Right ventricle myocardium superior (tissue), 1 donor: ENCODE results near the gene LMNA. TPM values are rescaled to one million over a fixed set of nuclear protein-coding genes. Genes with fewer than 3 reads are reported as not detected.
A peak's percentile ranks its signal among the peaks of the same experiment; 100 is the strongest.
"Not testable (repeated sequence)": the region's sequence is repeated elsewhere in the genome, so short reads cannot be mapped to it uniquely, and the experiment has no call there.

Experiments used
- ATAC-seq: fragments of 200-7000 bp; cut with Tn5 transposase; one replicate; pipeline ENCODE4 v1.9.1; 2020; ENCODE audit warnings: mild to moderate bottlenecking; ENCODE audit not compliant: poor library complexity
- DNase-seq: peaks from one replicate; pipeline ENCODE4 v3.0.0-alpha.2; 2020
- intact Hi-C: fragments of 100-400 bp; cut with DNase I; formaldehyde crosslinking; loops from one replicate; pipeline ENCODE4 v1.11.2; 2022
- total RNA-seq: library from RNA; stranded (reverse); fragmentation: NEBNext Ultra II Directional; extraction: Animal tissue kit (Norgen Biotek cat#: 25700); gene quantifications from one replicate; pipeline ENCODE4 v1.2.1, GENCODE V29; 2021
- donor health status: DM: no; HTN: yes; CAD: no; lungs with severe emphysema.

LMNA gene
- total RNA-seq, 1 donor from 2014 or later, result 270 TPM

DNA sequence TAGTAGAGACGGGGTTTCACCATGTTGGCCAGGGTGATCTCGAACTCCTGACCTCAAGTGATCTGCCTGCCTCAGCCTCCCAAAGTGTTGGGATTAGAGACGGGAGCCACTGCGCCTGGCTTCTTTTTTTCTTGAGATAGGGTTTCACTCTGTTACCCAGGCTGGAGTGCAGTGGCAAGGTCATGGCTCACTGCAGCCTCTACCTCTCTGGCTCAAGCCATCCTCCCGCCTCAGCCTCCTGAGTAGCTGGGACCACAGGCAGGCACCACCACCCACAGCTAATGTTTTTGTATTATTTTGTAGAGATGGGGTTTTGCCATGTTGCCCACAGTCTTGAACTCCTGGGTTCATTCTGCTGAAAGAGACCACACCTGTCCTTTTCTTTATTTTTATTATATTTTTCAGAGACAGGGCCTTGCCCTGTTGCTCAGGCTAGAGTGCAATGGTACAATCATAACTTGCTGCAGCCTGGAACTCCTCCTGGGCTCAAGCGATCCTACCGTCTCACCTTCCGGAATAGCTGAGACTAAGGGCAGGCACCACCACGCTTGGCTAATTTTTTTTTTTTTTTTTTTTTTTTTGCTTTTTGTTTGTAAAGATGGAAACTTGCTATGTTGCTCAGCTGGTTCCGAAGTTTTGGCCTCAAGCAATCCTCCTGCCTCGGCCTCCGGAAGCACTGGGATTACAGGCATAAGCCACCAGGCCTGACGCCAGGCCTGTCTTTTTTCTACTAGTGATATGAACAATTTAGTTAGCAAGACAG lies 3.1 kb downstream of the LMNA start:
- DNase-seq (no peak), ATAC-seq (no peak)
- intact Hi-C loops, result no loop called here

DNA sequence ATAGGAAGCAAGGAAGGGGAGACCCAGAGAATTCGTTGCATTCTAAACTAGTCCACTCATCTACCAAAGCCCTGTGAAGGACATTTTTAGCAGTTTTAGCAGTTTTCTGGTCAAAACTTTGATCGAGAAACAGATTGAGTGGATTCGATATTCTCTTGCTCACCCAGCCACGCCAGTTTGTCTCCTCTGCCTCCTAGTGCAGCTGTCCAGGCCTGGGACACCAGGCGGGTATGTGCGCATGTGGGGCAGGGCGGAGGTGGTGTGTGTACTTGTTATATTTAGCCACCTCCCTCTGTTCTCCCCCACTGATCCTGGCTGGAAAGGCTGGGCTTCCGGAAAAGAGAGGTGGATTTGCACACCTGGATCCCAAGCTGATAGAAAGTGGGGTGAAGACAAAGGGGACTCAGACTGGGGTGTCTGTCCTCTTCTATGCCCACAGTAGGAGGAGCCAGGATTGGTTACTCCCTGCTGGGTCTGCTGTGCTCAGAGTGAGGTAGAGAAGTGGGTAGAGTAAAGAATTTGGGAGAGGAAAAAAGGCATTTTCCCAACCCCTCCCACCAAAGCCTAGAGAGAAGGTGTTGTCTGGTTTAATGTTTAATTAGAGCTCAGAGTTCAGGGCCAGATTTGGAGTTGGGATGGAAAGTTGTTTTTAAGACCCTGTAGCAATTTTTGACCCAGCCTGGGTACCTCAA lies 3.8 kb downstream of the LMNA start:
- DNase-seq, result peak; percentile 75
- peak; percentile 28 for ATAC-seq
- intact Hi-C loops, result no loop called here

DNA sequence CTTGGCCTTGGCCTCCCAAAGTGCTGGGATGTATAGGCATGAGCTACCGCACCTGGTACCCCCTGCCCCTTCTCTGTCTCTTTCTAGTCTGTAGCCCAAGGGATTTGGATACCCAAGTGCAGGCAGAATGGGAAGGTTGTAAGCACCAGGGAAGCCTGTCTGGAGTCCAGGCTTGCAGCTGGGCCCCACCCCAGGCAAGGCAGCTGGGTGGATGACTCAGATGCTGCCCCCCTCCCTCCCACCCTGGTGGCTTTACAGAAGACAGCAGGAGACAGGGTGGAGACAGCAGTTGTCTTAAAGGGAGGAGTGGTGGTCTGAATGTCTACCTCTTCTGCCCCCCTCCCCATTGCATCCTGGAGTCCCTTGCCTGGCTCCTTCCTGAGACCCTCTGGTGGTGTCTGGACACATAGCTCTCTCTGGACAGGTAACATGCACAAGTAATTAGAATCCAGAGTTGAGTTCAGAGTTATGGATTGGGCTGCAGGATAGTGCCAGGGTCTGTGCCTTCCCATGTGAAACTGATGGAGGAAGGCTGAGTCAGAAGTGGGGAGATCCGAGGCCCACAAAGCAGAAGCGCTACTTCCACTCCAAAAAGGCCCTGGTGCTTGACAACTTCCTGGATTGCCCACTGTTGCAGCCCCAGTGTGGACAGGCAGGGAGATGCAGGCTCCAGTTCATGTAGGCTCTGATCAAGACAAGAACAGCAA lies 5.1 kb downstream of the LMNA start:
- ATAC-seq, result no peak
- DNase-seq, result peak; percentile 55
- intact Hi-C loops, result no loop called here

DNA sequence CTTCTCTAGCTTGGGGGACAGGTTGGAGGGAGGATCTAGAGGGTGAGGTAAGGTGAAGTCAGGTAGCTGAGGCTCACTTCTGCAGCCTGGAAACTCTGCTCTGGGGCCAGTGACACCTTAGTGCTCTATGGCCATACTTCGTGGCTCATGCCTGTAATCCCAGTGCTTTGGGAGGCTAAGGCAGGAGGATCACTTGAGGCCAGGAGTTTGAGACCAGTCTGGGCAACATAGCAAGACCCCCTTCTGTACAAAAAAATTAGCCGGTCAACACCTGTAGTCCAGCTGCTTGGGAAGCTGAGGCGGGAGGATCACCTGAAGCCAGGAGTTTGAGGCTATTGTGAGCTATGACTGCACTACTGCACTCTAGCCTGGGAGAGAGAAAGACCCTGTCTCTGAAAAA lies 5.8 kb downstream of the LMNA start:
- DNase-seq, result no peak
- intact Hi-C loops, result no loop called here
- no peak for ATAC-seq

DNA sequence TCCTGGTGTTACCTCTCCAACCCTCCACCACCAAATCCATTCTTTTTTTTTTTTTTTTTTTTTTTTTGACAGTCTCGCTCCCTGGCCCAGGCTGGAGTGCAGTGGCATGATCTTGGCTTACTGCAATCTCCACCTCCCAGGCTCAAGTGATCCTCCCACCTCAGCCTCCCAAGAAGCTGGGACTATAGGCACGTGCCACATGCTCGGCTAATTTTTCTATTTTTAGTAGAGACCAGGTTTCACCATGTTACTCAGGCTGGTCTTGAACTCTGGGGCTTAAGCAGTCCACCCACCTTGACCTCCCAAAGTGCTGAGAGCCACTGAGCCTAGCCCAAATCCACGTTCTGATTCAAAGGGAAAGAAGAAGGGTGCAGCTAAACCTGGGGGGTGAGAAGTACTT lies 6.5 kb downstream of the LMNA start:
- intact Hi-C loops, DNase-seq, ATAC-seq: not testable (repeated sequence)

DNA sequence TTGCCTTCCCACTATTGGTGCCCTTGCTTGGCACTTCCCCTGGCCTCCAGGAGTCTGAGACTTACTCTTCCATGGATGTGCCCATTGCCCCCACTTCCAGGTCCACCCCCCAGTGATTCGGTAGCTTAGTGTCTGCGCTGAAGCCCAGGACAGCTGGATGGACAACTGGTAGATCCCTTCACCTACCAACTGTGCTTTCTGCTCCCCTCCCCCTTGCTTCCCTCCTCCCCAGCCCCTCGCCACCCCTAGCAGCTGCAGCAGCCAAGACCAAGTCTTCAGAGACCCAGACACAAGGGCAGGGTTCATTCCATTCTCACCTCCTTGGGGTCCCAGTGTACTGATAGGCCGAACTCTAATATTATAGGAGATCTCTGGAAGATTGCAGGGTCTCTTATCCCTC lies 6.9 kb downstream of the LMNA start:
- ATAC-seq (no peak), DNase-seq (no peak)
- intact Hi-C loops, result no loop called here

DNA sequence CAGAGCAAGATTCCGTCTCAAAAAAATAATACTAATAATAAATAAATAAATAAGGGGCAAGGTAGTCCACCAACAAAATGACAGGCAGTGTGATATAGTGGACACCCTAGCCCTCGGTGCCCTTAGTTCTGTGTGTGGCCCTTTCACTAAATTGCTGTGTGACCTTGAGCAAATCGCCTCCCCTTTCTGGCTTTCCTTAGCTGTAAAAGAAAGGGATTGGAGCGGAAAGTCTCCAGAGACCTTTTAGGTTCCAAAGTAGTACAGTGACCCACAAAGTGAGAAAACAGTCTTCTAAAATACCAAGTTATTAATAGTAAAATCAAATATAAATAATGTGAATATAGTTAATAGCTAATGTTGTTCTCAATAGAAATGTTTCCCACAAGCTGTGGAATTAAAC lies 7.6 kb downstream of the LMNA start:
- DNase-seq (no peak), ATAC-seq (no peak)
- intact Hi-C loops, result no loop called here

DNA sequence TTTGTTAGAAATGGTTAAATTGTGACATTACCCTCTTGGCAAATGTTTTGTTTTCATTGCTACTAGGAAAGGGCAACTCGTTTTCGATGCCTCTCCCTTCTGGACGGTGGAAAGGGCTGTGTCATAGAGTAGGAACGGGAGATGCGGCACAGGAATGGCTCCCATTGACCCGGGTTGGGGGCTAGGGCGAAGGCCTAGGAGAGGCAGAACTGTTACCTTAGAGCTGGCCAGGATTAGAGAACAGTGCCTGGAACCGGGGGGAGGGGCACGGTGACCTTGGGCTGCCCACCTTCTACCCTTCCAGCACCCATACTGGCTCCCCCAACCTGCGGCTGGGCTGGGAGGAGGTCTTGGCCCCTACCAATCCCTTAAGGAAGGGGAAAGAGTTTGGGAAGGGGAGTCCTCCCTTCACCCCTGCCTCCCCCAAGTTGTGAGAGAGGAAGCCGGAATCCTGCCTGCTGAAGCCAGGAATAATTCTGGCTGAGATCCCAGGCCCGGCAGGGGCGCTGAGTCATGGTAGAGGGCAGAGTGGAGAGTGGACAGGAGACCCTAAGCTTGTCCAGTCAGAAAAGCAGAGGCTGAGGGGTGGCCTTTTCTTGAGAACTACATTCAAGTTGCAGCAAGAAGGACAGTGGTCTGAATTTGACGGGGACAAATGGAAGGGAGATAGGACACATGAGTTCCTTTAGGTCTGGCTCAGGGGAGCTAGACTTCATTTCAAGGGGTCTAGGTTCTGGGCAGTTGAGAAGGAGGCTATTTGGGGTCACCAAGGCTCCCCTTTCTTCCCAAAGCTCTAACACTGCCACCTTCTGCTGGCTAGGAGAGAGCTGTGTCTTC lies 8.2 kb downstream of the LMNA start:
- DNase-seq (peak; percentile 88), ATAC-seq (peak; percentile 54)
- intact Hi-C loops, result no loop called here

DNA sequence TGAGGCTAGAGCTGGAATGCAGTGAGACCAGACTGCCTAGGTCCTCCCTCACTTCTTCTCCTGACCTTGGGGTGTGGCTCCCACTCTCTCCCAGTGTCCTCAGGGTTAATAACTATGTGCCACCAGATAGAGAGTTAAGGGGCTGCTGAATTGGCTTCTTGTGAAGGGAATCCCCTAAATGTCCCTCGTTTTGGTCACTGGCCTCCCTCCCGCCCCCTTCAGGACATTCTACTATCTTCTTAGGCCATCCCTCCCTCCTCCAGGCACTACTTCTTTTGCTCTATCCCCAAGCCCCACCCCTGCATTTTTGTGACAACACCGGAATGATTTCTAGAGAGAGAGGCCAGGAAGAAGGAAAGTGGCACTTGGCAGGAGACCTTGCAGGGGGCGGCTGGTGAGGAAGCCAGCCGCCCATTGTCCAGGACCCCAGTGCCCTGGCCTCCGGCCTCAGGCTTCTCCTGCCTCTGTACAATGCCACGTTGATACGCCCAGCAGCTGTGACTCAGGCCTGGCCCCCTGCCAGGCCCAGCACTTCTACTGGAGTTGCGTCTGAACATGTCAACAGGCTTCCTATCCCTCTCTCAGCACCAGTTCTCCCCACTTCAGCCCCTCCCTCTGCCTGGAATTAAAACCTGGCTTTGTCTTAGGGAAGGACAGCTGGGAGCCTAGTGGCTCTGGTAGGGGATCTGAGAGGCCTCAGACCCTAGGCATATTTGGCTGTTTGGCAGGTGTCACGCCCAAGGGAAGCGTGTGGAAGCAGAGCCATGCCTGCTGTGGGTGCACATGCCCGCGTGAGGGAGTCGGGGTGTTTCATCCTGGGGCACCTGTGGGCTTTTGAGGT lies 9.1 kb downstream of the LMNA start:
- intact Hi-C loops, result no loop called here
- ATAC-seq (peak; percentile 81), DNase-seq (peak; percentile 99)

DNA sequence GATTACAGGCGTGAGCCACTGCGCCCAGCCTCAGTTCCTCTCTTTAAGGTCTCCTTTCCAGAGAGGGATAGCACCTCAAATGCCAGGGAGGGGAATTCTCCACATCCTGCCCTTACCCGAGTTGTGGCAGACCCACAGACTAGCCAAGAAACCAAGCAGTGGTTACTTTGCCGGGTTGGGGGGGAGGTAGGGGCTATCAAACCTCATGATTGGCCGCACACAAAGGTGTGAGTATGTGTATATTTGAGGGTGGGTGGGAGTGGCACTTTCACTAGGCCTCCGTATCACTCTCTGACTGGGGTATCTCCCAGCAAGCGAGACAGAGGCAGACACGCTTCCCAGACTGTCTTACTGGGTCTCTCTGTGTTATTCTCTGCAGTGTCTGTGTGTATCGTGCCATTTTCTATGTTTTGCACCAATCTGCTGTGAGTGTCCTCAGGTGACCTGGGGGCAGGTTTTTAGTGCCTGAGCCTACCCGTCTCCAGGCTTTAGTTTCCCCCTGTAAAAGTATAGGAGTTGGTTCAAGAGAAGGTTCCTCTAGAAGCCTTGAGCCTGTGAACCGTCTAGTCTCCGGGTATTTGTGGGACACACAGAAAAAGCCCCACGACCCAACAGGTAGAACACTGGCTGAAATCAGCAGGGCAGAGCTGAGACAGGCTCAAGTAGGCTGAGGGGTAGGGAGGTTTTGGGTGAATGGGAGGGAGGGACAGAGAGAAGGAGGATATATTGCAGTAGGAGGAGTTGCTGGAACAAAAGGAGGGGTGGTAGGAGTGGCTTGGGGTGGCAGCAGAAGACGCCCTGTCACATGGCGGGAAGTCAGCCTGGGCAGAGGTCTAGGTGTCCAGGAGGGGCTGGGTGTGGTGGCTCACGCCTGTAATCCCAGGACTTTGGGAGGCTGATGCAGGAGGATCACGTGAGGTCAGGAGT lies 10.3 kb downstream of the LMNA start:
- intact Hi-C loops, result no loop called here
- ATAC-seq (peak; percentile 5), DNase-seq (peak; percentile 75)

DNA sequence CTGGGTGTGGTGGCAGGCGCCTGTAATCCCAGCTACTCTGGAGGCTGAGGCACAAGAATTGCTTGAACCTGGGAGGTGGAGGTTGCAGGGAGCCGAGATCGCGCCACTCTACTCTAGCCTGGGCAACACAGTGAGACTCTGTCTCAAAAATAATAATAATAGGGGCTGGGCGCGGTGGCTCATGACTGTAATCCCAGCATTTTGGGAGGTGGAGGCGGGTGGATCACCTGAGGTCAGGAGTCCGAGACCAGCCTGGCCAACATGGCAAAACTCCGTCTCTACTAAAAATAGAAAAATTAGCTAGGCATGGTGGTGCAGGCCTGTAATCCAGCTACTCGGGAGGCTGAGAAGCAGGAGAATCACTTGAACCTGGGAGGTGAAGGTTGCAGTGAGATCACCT lies 11.0 kb downstream of the LMNA start:
- intact Hi-C loops, DNase-seq: not testable (repeated sequence)

DNA sequence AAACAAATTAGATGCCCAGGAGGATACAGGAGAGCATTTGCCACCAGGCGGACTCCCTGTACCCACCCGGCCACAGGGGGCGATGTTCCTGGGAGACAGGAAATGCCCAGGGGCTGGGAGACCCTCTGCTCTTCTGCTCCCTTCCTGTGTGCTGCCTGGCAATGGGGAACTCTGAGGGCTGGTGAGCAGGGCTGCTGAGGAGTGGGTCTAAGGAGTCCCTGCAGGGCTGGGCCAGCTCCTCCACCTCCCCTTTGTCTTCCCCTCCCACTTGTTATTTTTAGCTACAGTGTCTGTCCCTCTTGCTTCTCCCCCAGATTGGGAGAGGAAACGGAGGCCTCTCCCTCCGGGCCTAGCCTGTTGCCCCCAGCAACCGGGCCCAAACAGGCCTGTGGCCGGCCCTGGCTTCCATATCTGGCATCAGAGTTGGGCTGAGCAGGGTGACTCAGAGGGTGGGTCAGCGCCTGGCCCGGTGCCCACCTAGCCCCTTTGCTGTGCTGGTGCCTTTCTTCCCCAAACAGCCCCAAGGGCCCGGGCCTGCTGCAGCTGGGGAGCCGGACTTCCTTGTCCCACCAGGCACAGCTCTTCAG lies 11.6 kb downstream of the LMNA start:
- intact Hi-C loops, result no loop called here
- ATAC-seq (peak; percentile 54), DNase-seq (peak; percentile 96)

More for the DNA sequence above, 11.0 kb downstream of the LMNA start:
- ATAC-seq, result not testable (repeated sequence)

DNA sequence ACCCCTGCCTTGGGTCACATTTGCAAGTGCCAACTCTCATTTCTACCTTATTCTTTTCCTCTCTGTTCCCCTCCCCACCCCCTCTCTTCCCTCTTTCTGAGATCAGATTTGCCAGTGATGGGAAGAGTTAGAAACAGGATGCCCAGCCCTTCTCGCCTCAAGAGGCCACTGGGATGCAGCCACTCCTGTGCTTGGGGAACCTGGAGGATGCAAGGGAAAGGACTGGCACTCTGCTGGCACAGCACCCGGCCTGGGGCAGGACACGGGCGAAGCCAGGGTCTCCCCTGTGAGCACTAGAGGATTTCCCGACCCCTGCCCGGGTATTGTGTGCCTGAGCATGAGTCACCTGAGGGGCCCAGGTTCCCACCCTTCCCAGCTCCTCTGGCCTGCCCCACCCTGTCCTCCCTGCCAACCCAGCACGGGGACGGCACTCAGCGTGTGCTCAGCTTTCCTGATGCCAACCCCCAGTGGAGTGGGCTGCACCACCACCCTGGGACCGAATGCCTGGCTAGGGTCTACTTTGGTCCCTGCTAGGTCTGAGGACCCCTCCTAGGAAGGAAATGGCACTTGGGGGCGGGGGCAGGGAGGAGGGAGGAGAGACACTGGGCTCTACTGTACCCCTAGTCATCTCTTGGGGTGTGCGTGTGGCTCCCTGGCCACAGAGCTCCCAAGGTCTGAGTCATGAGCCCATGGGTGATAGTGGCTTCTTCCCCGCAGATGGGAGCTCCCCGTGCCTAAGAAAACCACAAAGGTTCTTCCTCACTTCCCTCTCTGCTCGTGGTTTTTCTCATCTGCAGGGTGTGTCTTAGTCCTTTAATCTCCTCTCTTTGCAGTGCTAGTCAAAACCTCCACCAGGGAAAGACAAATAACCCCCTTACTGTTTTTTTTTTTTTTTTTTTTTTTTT lies 12.4 kb downstream of the LMNA start:
- intact Hi-C loops, result no loop called here
- DNase-seq (peak; percentile 69), ATAC-seq (no peak)

DNA sequence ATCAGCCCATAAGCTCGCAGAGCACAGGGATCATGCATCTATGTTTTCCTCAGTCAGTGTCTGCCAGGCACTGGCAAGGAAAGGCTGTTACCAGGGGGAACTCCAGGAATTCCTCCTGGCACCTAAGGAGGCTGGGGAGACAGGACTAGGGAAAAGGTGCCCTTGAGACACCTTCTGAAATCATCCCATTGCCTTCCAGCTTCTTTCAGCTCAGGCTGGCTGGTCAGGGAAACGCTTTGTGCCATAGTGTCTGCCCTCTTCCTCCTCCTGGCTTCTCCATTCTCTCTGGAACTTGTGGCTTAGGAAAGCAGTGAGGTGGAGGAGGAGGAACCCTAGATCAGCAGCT lies 13.8 kb downstream of the LMNA start:
- ATAC-seq (no peak), DNase-seq (no peak)
- intact Hi-C loops, result no loop called here

DNA sequence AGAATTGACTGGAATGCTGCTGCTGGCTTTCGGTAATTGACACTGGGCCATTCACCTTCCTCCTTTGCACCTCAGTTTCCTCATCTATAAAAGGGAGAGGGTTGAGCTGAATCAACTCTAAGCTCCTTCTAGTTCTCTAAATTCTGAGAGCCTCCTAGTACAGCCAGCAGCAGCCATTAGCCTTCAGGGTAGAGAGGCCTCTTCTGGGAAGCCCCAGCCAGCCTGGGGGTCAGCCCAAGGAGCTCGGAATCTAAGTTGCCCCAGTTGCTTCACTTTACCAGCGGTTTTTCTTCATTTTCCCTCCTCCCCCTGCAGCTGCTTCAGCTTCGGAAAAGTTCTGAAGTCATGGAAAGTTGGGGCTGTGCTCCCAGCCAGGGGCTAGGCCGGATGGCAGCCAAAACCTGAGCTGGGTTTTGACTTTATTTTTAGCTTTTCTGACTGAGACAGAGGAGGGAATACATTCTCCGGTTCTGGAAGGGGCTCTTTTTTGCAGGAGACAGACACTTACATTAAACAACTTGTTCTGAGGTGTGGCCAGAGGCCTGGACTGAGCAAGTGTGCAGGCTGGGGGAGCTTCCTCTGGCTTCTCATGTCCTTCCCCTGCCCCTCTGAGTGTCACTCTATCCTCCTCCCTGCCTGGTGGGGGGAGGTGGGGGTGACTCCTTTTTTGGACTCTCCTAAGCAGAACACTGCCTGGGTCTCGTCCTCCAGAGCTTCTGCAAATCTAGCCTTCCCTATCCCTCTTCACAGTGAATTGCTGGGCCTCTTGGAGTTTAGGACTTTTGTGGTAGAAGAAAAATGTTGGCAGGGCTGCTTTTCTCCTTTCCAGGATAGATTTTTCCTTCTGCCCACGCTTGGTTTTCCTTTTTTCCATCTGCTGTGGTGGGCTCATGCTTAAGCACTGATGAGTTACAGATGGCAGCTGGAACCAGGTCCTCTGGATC lies 14.4 kb downstream of the LMNA start:
- intact Hi-C loops, result no loop called here
- ATAC-seq (peak; percentile 22), DNase-seq (peak; percentile 65)
